B cell (primary cell): ENCODE results near the gene HPGD. TPM values are rescaled to one million over a fixed set of nuclear protein-coding genes. Genes with fewer than 3 reads are reported as not detected.

Experiments
- ATAC-seq: fragments of 200-7000 bp; cut with Tn5 transposase; one replicate; pipeline ENCODE4 v1.10.0; 2021; ENCODE audit warnings: low read depth, mild to moderate bottlenecking, moderate number of reproducible peaks, moderate library complexity
- CTCF ChIA-PET: fragments of 350-600 bp; sonication (Branson Sonifier 250); formaldehyde crosslinking; loops from one replicate; lab custom pipeline; 2021; ENCODE audit warnings: antibody characterized with exemption, inconsistent platforms; lab: Charles Lee
- POLR2A ChIA-PET: fragments of 350-600 bp; sonication (Branson Sonifier 250); formaldehyde crosslinking; loops from one replicate; lab custom pipeline; 2021; ENCODE audit warnings: antibody characterized with exemption; lab: Charles Lee
- DNase-seq: peaks from one replicate; pipeline ENCODE4 v3.0.0; 2013
- H2AFZ ChIP-seq: 2 replicates; pipeline ENCODE4 v1.6.1; 2012; ENCODE audit warnings: mild to moderate bottlenecking, low read depth, low read length; ENCODE audit not compliant: insufficient read depth, poor library complexity, severe bottlenecking
- H3K27ac ChIP-seq, 2 donors: 1 replicate in 1 of 2; 2 replicates in 1 of 2; pipeline ENCODE4 v1.5.1; 2012 to 2013; ENCODE audit warnings: low read length in 2 of 2, mild to moderate bottlenecking in 2 of 2, moderate library complexity in 1 of 2
- H3K27me3 ChIP-seq, 4 experiments: fragments of 200-600 bp in 1 of 4; sonication (generic) in 1 of 4; replicated peaks in 1 of 4; 1 replicate in 2 of 4; 2 replicates in 2 of 4; pipeline versions ENCODE4 v1.6.1 to v1.7.0; 2013 to 2016; ENCODE audit warnings: low read length in 3 of 4, mild to moderate bottlenecking in 2 of 4, mixed read lengths in 1 of 4, moderate library complexity in 1 of 4; ENCODE audit not compliant: insufficient read depth in 4 of 4, control insufficient read depth in 3 of 4; ENCODE audit errors: control extremely low read depth in 1 of 4
- H3K36me3 ChIP-seq, 2 experiments: replicated peaks in 1 of 2; 1 replicate in 1 of 2; 2 replicates in 1 of 2; pipeline versions ENCODE4 v1.6.1 to v1.7.1; 2013; ENCODE audit warnings: low read length in 1 of 2; ENCODE audit not compliant: insufficient read depth in 2 of 2, control insufficient read depth in 1 of 2; ENCODE audit errors: control extremely low read depth in 1 of 2, extremely low read depth in 1 of 2
- H3K4me1 ChIP-seq, 2 donors: fragments of 200-600 bp in 1 of 2; sonication (generic) in 1 of 2; 1 replicate in 1 of 2; 2 replicates in 1 of 2; pipeline versions ENCODE4 v1.5.1 to v1.6.1; 2013 to 2017; ENCODE audit warnings: low read length in 2 of 2; ENCODE audit not compliant: control insufficient read depth in 2 of 2, insufficient read depth in 2 of 2
- H3K4me2 ChIP-seq: replicated peaks from 2 replicates; pipeline ENCODE3; 2012; ENCODE audit warnings: mild to moderate bottlenecking, low read depth, low read length; ENCODE audit not compliant: poor library complexity, severe bottlenecking
- H3K4me3 ChIP-seq, 5 experiments: fragments of 200-600 bp in 1 of 5; sonication (generic) in 1 of 5; 1 replicate in 3 of 5; 2 replicates in 2 of 5; pipeline versions ENCODE4 v1.5.1 to v1.7.0; 2011 to 2016; ENCODE audit warnings: low read length in 4 of 5, mild to moderate bottlenecking in 4 of 5, low read depth in 2 of 5, control low read depth in 1 of 5, moderate library complexity in 1 of 5; ENCODE audit not compliant: insufficient read depth in 1 of 5; ENCODE audit errors: control extremely low read depth in 1 of 5, extremely low read depth in 1 of 5
- H3K79me2 ChIP-seq: fragments of 200-600 bp; sonication (generic); one replicate; pipeline ENCODE4 v1.6.0; 2016; ENCODE audit warnings: low read length; ENCODE audit not compliant: control insufficient read depth, insufficient read depth
- H3K9ac ChIP-seq: fragments of 200-600 bp; sonication (generic); 2 replicates; pipeline ENCODE4 v1.6.1; 2017; ENCODE audit warnings: mild to moderate bottlenecking, low read length, moderate library complexity
- H3K9me3 ChIP-seq, 3 donors: one replicate each; pipeline versions ENCODE4 v1.6.1 to v1.7.1; 2013; ENCODE audit warnings: low read length in 2 of 3; ENCODE audit not compliant: control insufficient read depth in 2 of 3, insufficient read depth in 1 of 3; ENCODE audit errors: control extremely low read depth in 1 of 3
- H4K20me1 ChIP-seq: 2 replicates; pipeline ENCODE4 v1.6.0; 2012; ENCODE audit warnings: mild to moderate bottlenecking, low read length; ENCODE audit not compliant: insufficient read depth, control insufficient read depth, poor library complexity, severe bottlenecking
- H3K27ac Mint-ChIP-seq: one replicate; pipeline ENCODE4 v1.8.0; 2021; ENCODE audit warnings: mixed read lengths
- H3K27me3 Mint-ChIP-seq: one replicate; pipeline ENCODE4 v1.8.0; 2021; ENCODE audit warnings: mixed read lengths
- H3K4me1 Mint-ChIP-seq: one replicate; pipeline ENCODE4 v1.8.0; 2021; ENCODE audit warnings: mixed read lengths
- H3K4me3 Mint-ChIP-seq: one replicate; pipeline ENCODE4 v1.8.0; 2021; ENCODE audit warnings: mixed read lengths
- H3K9me3 Mint-ChIP-seq: one replicate; pipeline ENCODE4 v1.8.0; 2022; ENCODE audit warnings: mixed read lengths; ENCODE audit not compliant: insufficient read depth
- CTCF ChIP-seq: fragments of 200-600 bp; IDR thresholded peaks from one replicate; pipeline ENCODE4 v1.8.0; 2022; ENCODE audit warnings: antibody characterized with exemption, mild to moderate bottlenecking
- EZH2 ChIP-seq: IDR thresholded peaks from 2 replicates; pipeline ENCODE4 v1.6.1; 2012; ENCODE audit warnings: borderline replicate concordance, low read depth, mild to moderate bottlenecking, moderate library complexity, low read length; ENCODE audit not compliant: insufficient read depth, poor library complexity, severe bottlenecking
- WGBS: methylation state at CpG from one replicate; pipeline ENCODE4 v1.1.5; 2013; ENCODE audit warnings: missing lambda C conversion rate; ENCODE audit not compliant: insufficient coverage; 5-methylcytosine and 5-hydroxymethylcytosine counted together
- intact Hi-C: fragments of 100-400 bp; cut with micrococcal nuclease; formaldehyde crosslinking; loops from one replicate; pipeline ENCODE4 v1.10.0; 2022
- polyA plus RNA-seq: library from polyadenylated mRNA; depleted of rRNA; stranded (reverse); fragments of >200 nt; gene quantifications from 2 replicates; pipeline ENCODE4 v1.2.3, GENCODE V29; 2012
- total RNA-seq, 2 donors: library from RNA; stranded (reverse); fragments of 120-200 nt in 1 of 2; gene quantifications; 1 replicate in 1 of 2; 2 replicates in 1 of 2; pipeline versions ENCODE4 v1.2.3 to v1.2.4, GENCODE V29; 2013 to 2022

The HPGD gene
- total and polyA plus RNA-seq, 2 donors (not counting 1 experiment from before 2014, with no cell fraction given): 0.67 TPM; not detected in 1

GRCh38 chr4:174454815-174455473 is 67.3 kb downstream of the HPGD start:
- H3K9me3 Mint-ChIP-seq: no peaks in the 10 kb centered on the region
- ChIA-PET POLR2A (no interaction called here), CTCF (no interaction called here)
- no peak overlapping the region for H3K4me2 ChIP-seq
- no peaks in the 10 kb centered on the region for H3K4me1 ChIP-seq
- no peaks in the 10 kb centered on the region for H4K20me1 ChIP-seq
- intact Hi-C loops: no loop called here
- no peak for ATAC-seq
- H2AFZ ChIP-seq: no peak overlapping the region
- H3K4me1 Mint-ChIP-seq: no peaks in the 10 kb centered on the region
- H3K27me3 Mint-ChIP-seq: peaks cover 3% of the 10 kb centered on the region
- no peak for DNase-seq
- no peaks in the 10 kb centered on the region for H3K79me2 ChIP-seq
- TF ChIP-seq CTCF: no peak
- no peak for TF ChIP-seq EZH2
- H3K4me3 Mint-ChIP-seq: no peak overlapping the region
- no peak overlapping the region for H3K9ac ChIP-seq
- no peaks in the 10 kb centered on the region for H3K9me3 ChIP-seq
- no peaks in the 10 kb centered on the region for H3K27me3 ChIP-seq
- H3K27ac ChIP-seq: no peak overlapping the region
- H3K27ac Mint-ChIP-seq: no peak overlapping the region
- no peaks in the 10 kb centered on the region for H3K36me3 ChIP-seq
- no peak overlapping the region for H3K4me3 ChIP-seq
- 100% methylated on average over 2 of the region's 6 CpGs for WGBS

- DNase-seq (no peak), ATAC-seq (no peak)
- WGBS: no CpG with 5 or more reads among the region's 2 CpGs
- no peak overlapping the region for H3K4me2 ChIP-seq
- H3K4me3 ChIP-seq: no peak overlapping the region
- H3K9ac ChIP-seq: no peak overlapping the region
- H4K20me1 ChIP-seq: no peaks in the 10 kb centered on the region
- Mint-ChIP-seq H3K27me3 (no peaks in the 10 kb centered on the region), H3K9me3 (no peaks in the 10 kb centered on the region), H3K4me1 (no peaks in the 10 kb centered on the region), H3K27ac (no peak overlapping the region), H3K4me3 (no peak overlapping the region)
- no peak overlapping the region for H2AFZ ChIP-seq
- no peaks in the 10 kb centered on the region for H3K27me3 ChIP-seq
- H3K4me1 ChIP-seq: no peaks in the 10 kb centered on the region
- no peak for TF ChIP-seq EZH2
- TF ChIP-seq CTCF: no peak
- no peaks in the 10 kb centered on the region for H3K79me2 ChIP-seq
- no peaks in the 10 kb centered on the region for H3K9me3 ChIP-seq
- no peaks in the 10 kb centered on the region for H3K36me3 ChIP-seq
- CTCF ChIA-PET: no interaction called here
- no peak overlapping the region for H3K27ac ChIP-seq
- POLR2A ChIA-PET: no interaction called here
- intact Hi-C loops: no loop called here
Observed at GRCh38 chr4:174451718-174452296, 70.5 kb downstream of the HPGD start.
